HS-5 (cell line): ENCODE results near the gene NDUFA8.
"Not testable (repeated sequence)": the region's sequence is repeated elsewhere in the genome, so short reads cannot be mapped to it uniquely, and the experiment has no call there.

Experiments
- DNase-seq: peaks from one replicate; pipeline ENCODE4 v3.0.0-alpha.2; 2012; ENCODE audit warnings: low read depth

Gene NDUFA8

DNA sequence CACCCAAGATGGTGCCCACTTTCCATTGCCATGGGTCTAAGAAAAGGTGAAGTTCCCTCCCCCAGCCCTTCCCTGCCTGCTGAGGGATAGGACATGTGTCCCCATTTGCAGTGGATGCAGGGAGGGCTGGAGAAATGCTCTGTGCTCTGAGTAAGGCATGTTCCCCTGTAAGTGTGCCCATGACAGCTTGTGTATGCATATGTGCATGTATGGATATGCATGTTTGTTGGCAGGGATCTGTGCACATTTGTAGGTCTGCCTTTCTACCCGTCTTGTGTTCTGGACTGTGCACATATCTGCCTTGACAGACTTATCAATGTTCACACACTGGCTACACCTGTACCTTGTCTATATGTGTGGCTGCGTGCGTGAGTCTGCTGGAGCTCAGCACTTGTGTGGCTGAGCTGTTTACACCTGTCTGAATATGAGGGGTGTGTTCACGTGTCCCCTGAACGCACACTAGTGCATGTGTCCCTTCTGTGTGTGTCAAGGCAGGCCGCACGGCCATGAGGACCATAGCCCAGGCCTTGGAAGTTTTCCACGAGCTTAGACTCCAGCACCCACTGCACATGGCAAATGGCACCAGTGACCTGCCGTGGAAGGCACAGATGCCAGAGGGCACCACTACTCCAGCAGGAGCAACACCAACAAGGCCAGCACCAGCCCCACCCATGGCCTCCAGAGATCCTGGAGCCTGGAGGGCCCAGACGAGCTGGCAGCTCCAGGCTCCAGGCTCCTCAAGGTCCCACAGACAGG lies 39.1 kb downstream of the NDUFA8 start:
- no peak for DNase-seq

GRCh38 chr9:122119721-122120120 lies 39.9 kb downstream of the NDUFA8 start:
- no peak for DNase-seq

DNA sequence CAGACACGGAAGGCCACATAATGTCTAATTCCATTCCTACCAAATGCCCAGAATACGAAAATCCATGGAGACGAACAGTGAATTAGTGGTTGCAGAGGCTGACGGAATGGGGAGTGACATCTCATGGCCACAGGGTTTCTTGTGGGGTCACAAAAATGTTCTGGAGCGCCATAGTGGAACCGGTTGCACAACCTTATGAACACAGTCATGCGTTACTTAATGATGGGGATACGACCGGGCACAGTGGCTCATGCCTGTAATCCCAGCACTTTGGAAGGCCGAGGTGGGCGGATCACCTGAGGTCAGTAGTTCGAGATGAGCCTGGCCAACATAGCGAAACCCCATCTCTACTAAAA lies 40.4 kb downstream of the NDUFA8 start:
- DNase-seq = no peak

DNA sequence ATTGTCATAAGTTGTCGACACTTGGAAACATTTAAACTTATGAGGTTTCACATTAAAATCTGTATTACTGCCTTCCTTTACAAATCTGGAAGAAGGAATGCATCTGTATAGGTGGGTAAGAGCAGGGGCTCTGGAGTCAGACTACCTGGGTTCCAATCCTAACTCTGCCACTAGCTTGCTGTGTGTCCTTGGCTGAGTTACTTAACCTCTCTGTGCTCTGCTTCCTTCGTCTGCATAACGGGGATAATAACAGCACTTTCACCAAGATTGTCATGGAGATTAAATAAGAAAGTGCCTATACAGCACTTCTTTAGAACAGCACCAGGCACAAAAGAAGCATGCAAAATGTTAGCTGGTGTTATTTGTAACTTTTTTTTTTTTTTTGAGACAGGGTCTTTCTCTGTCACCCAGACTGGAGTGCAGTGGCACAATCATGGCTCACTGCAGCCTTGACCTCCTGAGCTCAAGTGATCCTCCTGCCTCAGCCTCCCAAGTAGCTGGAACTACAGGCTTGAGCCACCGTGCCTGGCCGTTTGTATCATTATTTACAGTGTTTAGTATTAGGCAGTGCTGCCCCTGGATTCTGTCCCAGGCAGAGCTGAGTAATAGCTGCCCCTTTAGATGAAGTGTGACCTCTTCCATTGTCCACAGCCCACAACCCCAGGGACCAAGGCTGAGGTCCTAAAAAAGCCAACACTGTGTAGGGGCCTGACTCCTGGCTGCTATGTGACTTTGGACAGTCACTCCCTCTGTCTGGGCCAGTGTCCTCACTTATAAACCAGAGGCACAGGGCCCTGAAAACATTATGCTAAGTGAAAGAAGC lies 41.0 kb downstream of the NDUFA8 start:
- DNase-seq = no peak

GRCh38 chr9:122117241-122117640 lies 42.3 kb downstream of the NDUFA8 start:
- DNase-seq = not testable (repeated sequence)

GRCh38 chr9:122116448-122117173 lies 43.0 kb downstream of the NDUFA8 start:
- DNase-seq = no peak

DNA sequence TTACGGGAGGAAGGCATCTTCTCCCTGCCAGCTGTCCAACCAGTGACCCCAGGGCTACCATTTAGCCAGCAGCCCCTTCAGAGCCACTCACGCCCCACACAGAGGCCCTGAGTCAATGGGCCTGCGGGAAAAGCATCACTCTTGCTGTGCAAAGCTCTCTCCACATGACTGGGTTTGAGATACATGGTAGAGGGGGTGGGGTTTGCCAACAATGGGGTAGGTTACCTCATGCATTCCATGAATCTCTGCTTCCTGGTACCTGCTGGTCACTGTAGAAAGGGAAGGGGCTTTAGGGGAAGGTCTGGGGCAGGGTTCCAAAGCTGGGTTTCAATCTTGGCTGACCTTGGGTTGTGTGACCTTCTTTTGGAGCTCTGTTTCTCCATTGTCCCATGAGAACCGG lies 43.5 kb downstream of the NDUFA8 start:
- no peak for DNase-seq

- no peak for DNase-seq
These were observed 44.2 kb downstream of the NDUFA8 start for GRCh38 chr9:122115176-122116035.

DNA sequence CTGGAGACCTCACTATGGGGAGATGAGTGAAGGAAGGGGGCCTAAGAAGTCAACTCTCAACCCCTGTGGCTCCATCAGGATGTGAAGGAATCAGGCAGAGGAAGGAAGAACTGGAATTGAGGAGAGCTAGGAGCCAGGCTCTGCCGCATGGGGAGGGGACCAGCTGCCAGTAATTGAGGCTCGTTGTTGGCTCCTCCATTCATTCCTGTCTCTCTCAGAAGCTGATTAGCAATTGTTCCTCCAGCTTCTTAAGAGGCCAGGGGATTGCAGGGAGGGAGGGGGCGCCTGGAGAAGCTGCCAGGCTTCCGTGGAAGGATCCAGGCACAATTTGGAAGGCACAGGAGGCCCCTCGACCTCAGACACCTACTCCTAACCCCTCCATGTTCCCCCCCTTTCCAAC lies 46.0 kb downstream of the NDUFA8 start:
- DNase-seq = no peak

GRCh38 chr9:122112238-122112637 lies 47.3 kb downstream of the NDUFA8 start:
- DNase-seq = no peak

- DNase-seq = no peak
These were observed 48.0 kb downstream of the NDUFA8 start for GRCh38 chr9:122111413-122112085.

- DNase-seq = no peak
These were observed 49.3 kb downstream of the NDUFA8 start for GRCh38 chr9:122110100-122110833.

- DNase-seq = no peak
These were observed 50.4 kb downstream of the NDUFA8 start for GRCh38 chr9:122109035-122109813.

DNA sequence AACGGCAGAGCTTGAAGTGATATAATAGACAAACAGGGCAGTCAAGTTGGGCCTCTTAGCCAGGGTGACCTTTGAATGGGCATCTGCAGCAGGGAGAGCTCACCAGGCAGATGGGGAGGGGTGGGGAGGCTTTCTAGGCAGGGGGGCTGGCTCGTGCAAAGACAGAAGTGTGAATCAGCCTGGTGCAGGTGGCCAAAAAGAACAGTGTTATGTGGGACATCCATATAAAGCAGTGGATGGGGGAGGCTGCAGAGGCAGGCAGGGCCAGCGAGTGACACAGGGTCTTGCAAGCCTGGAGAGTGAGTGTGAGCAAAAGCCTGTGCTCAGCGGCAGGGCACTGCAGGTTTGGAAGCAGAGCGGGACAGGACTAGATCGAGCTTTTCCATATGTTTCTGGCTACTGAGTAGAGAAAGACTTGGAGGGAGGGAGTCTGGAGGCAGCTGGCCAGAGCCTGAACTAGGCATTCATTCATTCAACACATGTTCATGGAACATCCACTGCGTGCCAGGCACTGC lies 52.2 kb downstream of the NDUFA8 start:
- DNase-seq = no peak

GRCh38 chr9:122106576-122106975 lies 53.0 kb downstream of the NDUFA8 start:
- no peak for DNase-seq

DNA sequence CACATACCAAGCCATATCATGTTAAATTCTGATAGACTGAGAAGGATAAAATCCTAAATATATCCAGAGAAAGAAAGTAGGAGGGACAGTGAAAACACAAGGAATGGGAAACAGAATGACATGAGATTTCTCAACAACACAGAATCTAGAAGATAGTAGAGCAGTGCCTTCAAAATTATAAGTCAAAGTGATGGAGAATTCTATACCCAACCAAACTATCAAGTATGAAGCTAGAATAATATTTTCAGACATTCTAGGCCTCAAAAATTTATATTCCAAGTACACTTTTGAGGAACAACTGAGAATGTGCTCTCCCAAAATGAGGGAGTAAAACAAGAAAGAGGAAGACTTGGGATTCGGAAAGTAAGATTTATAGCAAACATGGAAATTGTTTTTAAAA lies 55.6 kb downstream of the NDUFA8 start:
- DNase-seq = no peak

DNA sequence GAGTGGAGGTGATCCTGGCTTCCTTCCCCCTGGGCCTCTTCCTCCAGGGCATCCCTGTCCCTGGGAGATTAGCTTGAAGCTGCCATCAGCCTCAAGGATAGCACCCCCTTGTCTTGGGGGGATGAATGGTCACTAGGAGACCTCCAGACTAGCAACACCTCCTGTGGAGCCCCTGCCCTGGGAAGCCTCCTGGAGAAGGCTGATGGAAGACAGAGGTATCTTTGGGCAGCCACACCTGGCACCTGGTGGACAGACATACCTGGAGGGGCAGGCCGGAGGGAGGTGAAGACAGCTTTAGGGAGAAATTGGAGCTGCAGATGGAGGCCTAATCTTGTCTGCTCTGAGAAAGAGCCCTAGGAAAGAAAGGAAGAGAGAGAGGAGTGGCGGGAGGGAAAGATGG lies 57.4 kb downstream of the NDUFA8 start:
- DNase-seq = no peak

DNA sequence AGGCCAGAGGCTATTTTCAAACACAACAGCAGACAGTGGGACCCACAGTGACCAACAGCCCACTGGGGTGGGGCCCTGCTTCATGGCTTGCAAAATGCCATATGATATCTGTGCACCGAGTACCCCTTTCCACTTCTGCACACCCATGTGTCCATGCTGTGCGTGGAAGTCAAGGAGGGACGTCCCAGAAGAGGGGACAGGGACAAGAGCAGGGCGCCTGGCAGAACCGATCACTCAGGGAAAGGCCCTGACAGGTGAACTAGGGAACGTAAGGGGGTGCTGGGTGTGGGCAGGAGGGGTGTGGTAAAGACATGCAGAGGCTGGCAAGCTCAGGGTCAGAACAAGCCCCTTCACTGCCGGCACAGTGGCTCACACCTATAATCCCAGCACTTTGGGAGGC lies 58.8 kb downstream of the NDUFA8 start:
- DNase-seq = no peak

DNA sequence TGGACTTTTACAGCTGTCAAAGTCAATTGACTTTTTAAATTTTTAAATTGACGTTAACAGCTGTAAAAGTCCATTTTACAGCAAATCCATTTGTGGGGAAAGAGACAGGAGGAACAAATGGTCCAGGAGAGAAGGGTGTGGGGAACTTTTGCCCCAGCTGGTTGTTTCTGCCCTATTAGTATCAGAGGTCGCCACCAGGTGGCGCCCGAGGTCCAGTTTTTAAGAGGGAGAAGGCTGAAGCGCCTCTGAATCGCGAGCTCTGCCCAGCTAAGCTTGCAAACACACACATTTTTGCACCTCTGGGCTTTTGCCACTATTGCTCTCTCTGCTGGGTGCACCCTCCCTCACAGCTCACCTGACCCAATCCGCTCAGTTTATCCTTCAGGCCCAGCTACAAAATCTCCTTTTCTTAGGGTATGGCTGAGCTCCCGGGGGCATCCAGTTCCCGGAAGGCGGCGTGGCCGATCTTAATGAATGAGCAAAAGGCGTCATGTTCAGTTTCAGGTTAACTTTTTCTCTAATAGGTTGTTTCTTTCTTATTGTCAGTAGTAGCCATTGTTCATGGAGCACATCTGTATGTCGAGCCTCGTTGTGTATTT lies 60.2 kb downstream of the NDUFA8 start:
- DNase-seq = peak; percentile 36
